GM12892 (cell line): Measurements from ENCODE around the gene MAGI2.

Source experiments
- POLR2A ChIP-seq: IDR thresholded peaks from 2 replicates; pipeline ENCODE4 v1.6.1; 2011; ENCODE audit warnings: low read depth, low read length, control low read depth
- POLR2AphosphoS5 ChIP-seq: IDR thresholded peaks from 2 replicates; pipeline ENCODE4 v1.6.1; 2011; ENCODE audit warnings: low read depth, low read length, control low read depth
- TAF1 ChIP-seq: IDR thresholded peaks from 2 replicates; pipeline ENCODE4 v1.6.1; 2011; ENCODE audit warnings: low read depth, mild to moderate bottlenecking, control low read depth, low read length, borderline replicate concordance

- TF ChIP-seq POLR2A = no peak
- no peak for TF ChIP-seq POLR2AphosphoS5
- no peak for TF ChIP-seq TAF1
These were observed 1282.1 kb downstream of the MAGI2 start for GRCh38 chr7:78171398-78171797.
